SKM-1 (cell line): Measurements from ENCODE around the gene FAHD2B.
"Not testable (repeated sequence)": the region's sequence is repeated elsewhere in the genome, so short reads cannot be mapped to it uniquely, and the experiment has no call there.

Source experiments
- DNase-seq: peaks from one replicate; lab custom pipeline; 2025; ENCODE audit not compliant: unreplicated experiment; lab: John Stamatoyannopoulos, UW

Gene FAHD2B

DNA sequence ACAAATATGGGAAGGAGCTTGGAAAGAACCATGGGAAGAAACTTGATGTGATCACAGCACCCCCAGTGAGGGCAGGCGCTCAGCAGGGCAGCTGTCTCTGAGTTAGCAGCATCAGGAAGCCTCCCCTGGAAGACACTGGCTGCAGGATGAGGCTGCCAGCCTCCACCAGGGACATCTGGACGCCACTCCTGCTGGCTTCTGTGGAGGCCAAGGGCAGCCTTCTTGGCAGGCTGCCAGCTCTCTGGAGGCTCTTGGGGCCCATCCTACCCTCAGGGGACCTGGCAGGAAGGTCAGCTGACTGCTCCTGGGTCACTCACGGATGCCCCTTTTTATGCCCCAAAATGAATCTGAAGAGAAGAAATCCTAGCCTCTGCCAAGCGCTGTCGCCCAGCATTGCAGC, 26.0 kb downstream of the FAHD2B start:
- DNase-seq: not testable (repeated sequence)

GRCh38 chr2:97068074-97068473, 26.6 kb downstream of the FAHD2B start:
- no peak for DNase-seq

DNA sequence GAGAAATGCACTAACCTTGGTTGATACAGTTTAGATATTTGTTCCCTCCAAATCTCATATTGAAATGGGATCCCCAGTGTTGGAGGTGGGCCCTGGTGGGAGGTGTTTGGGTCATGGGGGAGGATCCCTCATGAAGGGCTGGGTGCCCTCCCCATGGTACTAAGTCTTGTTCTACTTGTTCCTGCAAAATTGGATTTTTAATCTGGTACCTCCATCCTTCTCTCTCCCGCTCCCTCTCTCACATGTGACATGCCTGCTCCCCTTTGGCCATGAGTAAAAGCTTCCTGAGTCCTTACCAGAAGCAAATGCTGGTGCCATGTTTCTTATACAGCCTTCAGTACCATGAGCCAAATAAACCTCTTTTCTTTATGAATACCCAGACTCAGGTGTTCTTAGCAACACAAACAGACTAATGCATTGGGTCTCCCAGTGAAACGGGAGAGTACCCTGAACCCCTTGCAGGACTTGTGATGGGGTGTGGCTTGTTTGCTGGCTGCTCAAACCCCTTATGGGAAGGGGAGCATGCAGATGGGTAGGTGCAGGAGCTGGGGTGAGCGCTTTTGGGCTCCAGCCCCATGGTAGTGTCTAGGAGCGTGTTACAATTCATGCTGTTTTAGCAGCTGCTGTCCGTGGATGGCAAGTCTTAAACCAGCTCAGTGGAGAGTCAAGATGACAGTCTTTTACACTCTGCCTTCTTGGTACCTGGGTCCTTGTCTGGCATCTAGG, 27.2 kb downstream of the FAHD2B start:
- no peak for DNase-seq

DNA sequence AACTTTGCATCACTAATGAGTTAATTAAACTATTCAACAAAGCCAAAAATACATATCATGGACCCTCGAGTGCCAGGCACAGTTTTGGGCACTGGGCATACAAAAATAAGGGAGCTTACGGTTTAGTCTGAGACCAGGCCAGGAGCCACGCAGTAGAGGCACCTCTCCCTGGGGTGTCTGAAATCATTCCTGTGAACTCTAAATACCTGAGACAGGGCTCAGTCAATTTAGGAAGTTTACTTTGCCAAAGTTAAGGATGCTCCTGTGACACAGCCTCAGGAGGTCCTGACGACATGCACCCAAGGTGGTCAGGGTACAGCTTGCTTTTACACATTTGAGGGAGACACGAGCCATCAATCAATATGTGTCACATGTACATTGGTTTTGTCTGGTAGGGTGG, 28.7 kb downstream of the FAHD2B start:
- not testable (repeated sequence) for DNase-seq

DNA sequence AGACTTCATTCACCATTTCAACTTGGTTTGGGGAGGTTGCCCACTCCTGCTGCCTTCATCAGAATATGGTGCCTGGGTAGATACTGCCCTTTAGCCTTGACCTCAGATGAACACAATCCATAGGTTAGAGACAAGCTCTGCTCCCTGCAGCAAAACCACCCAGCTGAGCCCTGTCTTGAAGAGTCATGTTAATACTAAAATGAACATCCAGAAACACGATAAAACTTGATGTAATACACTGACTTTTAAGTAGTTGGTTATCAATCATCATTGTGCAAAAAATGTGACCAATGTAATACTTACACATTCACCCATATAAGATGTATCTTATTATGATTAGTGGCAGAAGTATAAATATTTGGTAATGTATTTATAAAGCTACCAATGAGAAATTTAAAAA, 32.7 kb downstream of the FAHD2B start:
- not testable (repeated sequence) for DNase-seq

GRCh38 chr2:97059782-97060181, 34.9 kb downstream of the FAHD2B start:
- not testable (repeated sequence) for DNase-seq

GRCh38 chr2:97056150-97056549, 38.5 kb downstream of the FAHD2B start:
- not testable (repeated sequence) for DNase-seq

GRCh38 chr2:97050032-97050431, 44.6 kb downstream of the FAHD2B start:
- DNase-seq: not testable (repeated sequence)

DNA sequence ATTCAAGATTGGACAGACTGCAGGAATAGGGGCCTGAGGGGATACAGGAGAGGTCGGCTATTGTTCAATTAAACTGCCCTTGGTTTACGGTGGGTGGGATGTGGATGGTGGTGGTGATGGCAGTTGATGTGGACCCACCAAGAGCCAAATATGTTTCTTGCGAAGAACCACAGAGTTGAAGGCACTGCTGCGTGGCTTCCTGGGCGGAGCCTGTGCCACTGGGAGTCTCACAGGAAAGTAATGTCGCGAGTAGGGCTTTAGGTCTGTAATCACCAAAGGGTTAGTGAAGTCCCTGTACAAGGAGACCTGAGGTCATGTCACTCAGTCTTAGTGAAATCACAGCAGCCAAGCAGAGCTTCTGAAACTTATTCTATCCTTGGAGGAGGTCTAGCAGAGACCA, 46.2 kb downstream of the FAHD2B start:
- DNase-seq: not testable (repeated sequence)

DNA sequence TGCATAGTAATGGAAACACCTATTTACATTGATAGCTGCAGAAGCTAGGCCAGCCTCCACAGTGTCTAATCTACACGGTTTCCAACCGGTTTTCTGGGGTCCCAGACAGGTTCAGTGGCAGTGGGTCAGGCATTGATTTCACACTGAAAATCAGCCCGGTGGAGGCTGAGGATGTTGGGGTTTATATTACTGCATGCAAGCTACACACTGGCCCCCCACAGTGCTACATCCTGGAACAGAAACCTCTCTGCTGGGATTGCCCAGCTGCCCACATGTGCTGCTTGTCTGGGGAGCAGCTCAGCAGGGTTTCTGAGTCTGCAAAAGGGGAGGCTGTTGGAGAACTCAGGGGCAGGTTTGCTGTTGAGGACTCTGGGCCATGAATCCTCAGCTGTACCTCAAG, 48.0 kb downstream of the FAHD2B start:
- DNase-seq: not testable (repeated sequence)

GRCh38 chr2:97045895-97046499, 48.7 kb downstream of the FAHD2B start:
- DNase-seq: not testable (repeated sequence)
